Hepatocyte (in vitro differentiated cells): Measurements from ENCODE around the gene TBCD. TPM values are rescaled to one million over a fixed set of nuclear protein-coding genes. Genes with fewer than 3 reads are reported as not detected.

Experiments
- DNase-seq: peaks from one replicate; pipeline ENCODE4 v3.0.0-alpha.2; 2016; ENCODE audit warnings: low spot score
- H2AFZ ChIP-seq: fragments of 200-600 bp; sonication (generic); 2 replicates; pipeline ENCODE4 v1.6.0; 2016; ENCODE audit warnings: antibody characterized with exemption, mild to moderate bottlenecking
- H3K27ac ChIP-seq: fragments of 200-600 bp; sonication (generic); 2 replicates; pipeline ENCODE4 v1.5.1; 2016; ENCODE audit warnings: mild to moderate bottlenecking
- H3K27me3 ChIP-seq: fragments of 200-600 bp; sonication (generic); 2 replicates; pipeline ENCODE4 v1.6.1; 2016
- H3K36me3 ChIP-seq: fragments of 200-600 bp; sonication (generic); replicated peaks from 2 replicates; pipeline ENCODE4 v1.5.1; 2016; ENCODE audit warnings: low read depth; ENCODE audit not compliant: insufficient read depth
- H3K4me1 ChIP-seq: fragments of 200-600 bp; sonication (generic); 2 replicates; pipeline ENCODE4 v1.5.1; 2016; ENCODE audit warnings: mild to moderate bottlenecking, moderate library complexity; ENCODE audit not compliant: insufficient read depth
- H3K4me2 ChIP-seq: fragments of 200-600 bp; sonication (generic); 2 replicates; pipeline ENCODE4 v1.6.0; 2016
- H3K4me3 ChIP-seq: fragments of 200-600 bp; sonication (generic); 2 replicates; pipeline ENCODE4 v1.5.1; 2016; ENCODE audit warnings: mild to moderate bottlenecking
- H3K79me2 ChIP-seq: fragments of 200-600 bp; sonication (generic); 2 replicates; pipeline ENCODE4 v1.6.0; 2017; ENCODE audit warnings: mild to moderate bottlenecking
- H3K9me2 ChIP-seq: fragments of 200-600 bp; sonication (generic); replicated peaks from 2 replicates; pipeline ENCODE4 v1.6.0; 2017; ENCODE audit warnings: mild to moderate bottlenecking; ENCODE audit not compliant: insufficient read depth
- H3K9me3 ChIP-seq: fragments of 200-600 bp; sonication (generic); 2 replicates; pipeline ENCODE4 v1.5.1; 2016; ENCODE audit warnings: low read depth, mild to moderate bottlenecking
- H4K20me1 ChIP-seq: fragments of 200-600 bp; sonication (generic); 2 replicates; pipeline ENCODE4 v1.6.0; 2016; ENCODE audit warnings: mild to moderate bottlenecking; ENCODE audit not compliant: insufficient read depth, poor library complexity, severe bottlenecking
- EZH2 ChIP-seq: fragments of 200-600 bp; sonication (generic); IDR thresholded peaks from 2 replicates; pipeline ENCODE4 v1.6.1; 2016; ENCODE audit warnings: antibody characterized with exemption, mild to moderate bottlenecking, borderline replicate concordance
- EZH2phosphoT487 ChIP-seq: fragments of 200-600 bp; sonication (generic); IDR thresholded peaks from one replicate; pipeline ENCODE4 v1.6.1; 2018; ENCODE audit warnings: antibody characterized with exemption, mild to moderate bottlenecking, low read depth, moderate library complexity; ENCODE audit not compliant: unreplicated experiment, severe bottlenecking
- WGBS: methylation state at CpG from one replicate; pipeline ENCODE4 v1.1.6; 2016; ENCODE audit warnings: low lambda C conversion rate; ENCODE audit errors: missing lambda C conversion rate; 5-methylcytosine and 5-hydroxymethylcytosine counted together
- polyA plus RNA-seq: library from polyadenylated mRNA; unstranded; fragments of >200 nt; fragmentation: Nextera tagmentation; extraction: Ambion mirVana; gene quantifications from 2 replicates; pipeline ENCODE4 v1.2.1, GENCODE V29; 2016
- total RNA-seq: library from RNA; depleted of rRNA; stranded (reverse); fragments of >200 nt; gene quantifications from 2 replicates; pipeline ENCODE4 v1.2.3, GENCODE V29; 2014
- TF ChIP-seq, protein P1 (sequence below): fragments of 200-600 bp; sonication (generic); IDR thresholded peaks from 2 replicates; pipeline ENCODE4 v1.5.1; 2016; ENCODE audit warnings: antibody characterized with exemption, mild to moderate bottlenecking; ENCODE audit not compliant: poor library complexity

The TBCD gene
- total and polyA plus RNA-seq, 2 experiments from 2014 or later, result 24.5 to 41.5 TPM

- WGBS, result 98% methylated on average over 14 of the region's 14 CpGs
Observed at GRCh38 chr17:82870541-82870940, 118.7 kb downstream of the TBCD start.

GRCh38 chr17:82871056-82871775, 119.4 kb downstream of the TBCD start:
- no peak overlapping the region for H3K4me3 ChIP-seq
- H3K4me2 ChIP-seq, result no peak overlapping the region
- no peak overlapping the region for H2AFZ ChIP-seq
- H3K27ac ChIP-seq, result no peak overlapping the region
- H3K9me3 ChIP-seq, result no peaks in the 10 kb centered on the region
- WGBS, result 97% methylated on average over 31 of the region's 31 CpGs
- H3K9me2 ChIP-seq, result no peaks in the 10 kb centered on the region
- no peaks in the 10 kb centered on the region for H4K20me1 ChIP-seq
- DNase-seq, result no peak
- peaks cover 4% of the 10 kb centered on the region for H3K79me2 ChIP-seq
- TF ChIP-seq EZH2phosphoT487 (no peak), EZH2 (no peak)
- TF ChIP-seq, protein P1, sequence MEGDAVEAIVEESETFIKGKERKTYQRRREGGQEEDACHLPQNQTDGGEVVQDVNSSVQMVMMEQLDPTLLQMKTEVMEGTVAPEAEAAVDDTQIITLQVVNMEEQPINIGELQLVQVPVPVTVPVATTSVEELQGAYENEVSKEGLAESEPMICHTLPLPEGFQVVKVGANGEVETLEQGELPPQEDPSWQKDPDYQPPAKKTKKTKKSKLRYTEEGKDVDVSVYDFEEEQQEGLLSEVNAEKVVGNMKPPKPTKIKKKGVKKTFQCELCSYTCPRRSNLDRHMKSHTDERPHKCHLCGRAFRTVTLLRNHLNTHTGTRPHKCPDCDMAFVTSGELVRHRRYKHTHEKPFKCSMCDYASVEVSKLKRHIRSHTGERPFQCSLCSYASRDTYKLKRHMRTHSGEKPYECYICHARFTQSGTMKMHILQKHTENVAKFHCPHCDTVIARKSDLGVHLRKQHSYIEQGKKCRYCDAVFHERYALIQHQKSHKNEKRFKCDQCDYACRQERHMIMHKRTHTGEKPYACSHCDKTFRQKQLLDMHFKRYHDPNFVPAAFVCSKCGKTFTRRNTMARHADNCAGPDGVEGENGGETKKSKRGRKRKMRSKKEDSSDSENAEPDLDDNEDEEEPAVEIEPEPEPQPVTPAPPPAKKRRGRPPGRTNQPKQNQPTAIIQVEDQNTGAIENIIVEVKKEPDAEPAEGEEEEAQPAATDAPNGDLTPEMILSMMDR, result no peak
- no peaks in the 10 kb centered on the region for H3K27me3 ChIP-seq
- H3K36me3 ChIP-seq, result no peaks in the 10 kb centered on the region
- H3K4me1 ChIP-seq, result peaks cover 23% of the 10 kb centered on the region

More at GRCh38 chr17:82870541-82870940, 118.7 kb downstream of the TBCD start:
- no peak overlapping the region for H3K4me2 ChIP-seq
- no peaks in the 10 kb centered on the region for H3K9me3 ChIP-seq
- TF ChIP-seq, protein P1, result no peak
- TF ChIP-seq EZH2phosphoT487 (no peak), EZH2 (no peak)
- H3K4me1 ChIP-seq, result peaks cover 20% of the 10 kb centered on the region
- H3K79me2 ChIP-seq, result peaks cover 4% of the 10 kb centered on the region
- H4K20me1 ChIP-seq, result no peaks in the 10 kb centered on the region
- H3K27me3 ChIP-seq, result no peaks in the 10 kb centered on the region
- H3K9me2 ChIP-seq, result no peaks in the 10 kb centered on the region
- DNase-seq, result no peak
- no peak overlapping the region for H3K4me3 ChIP-seq
- H3K27ac ChIP-seq, result no peak overlapping the region
- H3K36me3 ChIP-seq, result no peaks in the 10 kb centered on the region
- H2AFZ ChIP-seq, result no peak overlapping the region

- WGBS, result 92% methylated on average over 41 of the region's 41 CpGs
- no peaks in the 10 kb centered on the region for H3K9me3 ChIP-seq
- H2AFZ ChIP-seq, result no peak overlapping the region
- no peaks in the 10 kb centered on the region for H4K20me1 ChIP-seq
- H3K4me1 ChIP-seq, result peaks cover 23% of the 10 kb centered on the region
- H3K27me3 ChIP-seq, result no peaks in the 10 kb centered on the region
- DNase-seq, result no peak
- H3K9me2 ChIP-seq, result no peaks in the 10 kb centered on the region
- no peak overlapping the region for H3K4me3 ChIP-seq
- H3K27ac ChIP-seq, result no peak overlapping the region
- H3K79me2 ChIP-seq, result peaks cover 4% of the 10 kb centered on the region
- no peaks in the 10 kb centered on the region for H3K36me3 ChIP-seq
- H3K4me2 ChIP-seq, result no peak overlapping the region
- no peak for TF ChIP-seq EZH2
- no peak for TF ChIP-seq EZH2phosphoT487
- TF ChIP-seq, protein P1, result no peak
Observed at GRCh38 chr17:82871776-82872561, 120.1 kb downstream of the TBCD start.
